Lower lobe of right lung (tissue), 2 donors: ENCODE results near the gene HOXC5. TPM values are rescaled to one million over a fixed set of nuclear protein-coding genes. Genes with fewer than 3 reads are reported as not detected.

Experiments
- ATAC-seq, 2 donors: fragments of 200-7000 bp; cut with Tn5 transposase; one replicate each; pipeline ENCODE4 v1.9.1; 2020 to 2022; ENCODE audit warnings: mild to moderate bottlenecking in 2 of 2, moderate library complexity in 2 of 2
- DNase-seq: peaks from one replicate; pipeline ENCODE4 v3.0.0-alpha.2; 2020
- H3K27ac ChIP-seq: fragments of 200-600 bp; one replicate; pipeline ENCODE4 v1.8.0; 2022
- H3K27me3 ChIP-seq: fragments of 200-600 bp; one replicate; pipeline ENCODE4 v1.8.0; 2022; ENCODE audit warnings: low read depth
- H3K36me3 ChIP-seq: fragments of 200-600 bp; one replicate; pipeline ENCODE4 v1.8.0; 2022; ENCODE audit warnings: mild to moderate bottlenecking
- H3K4me1 ChIP-seq: fragments of 200-600 bp; one replicate; pipeline ENCODE4 v1.8.0; 2022
- H3K4me3 ChIP-seq: fragments of 200-600 bp; one replicate; pipeline ENCODE4 v1.8.0; 2022; ENCODE audit warnings: mild to moderate bottlenecking
- H3K9me3 ChIP-seq: fragments of 200-600 bp; one replicate; pipeline ENCODE4 v1.8.0; 2022
- intact Hi-C: fragments of 100-400 bp; cut with DNase I; formaldehyde crosslinking; loops from one replicate; pipeline ENCODE4 v1.11.0; 2022
- total RNA-seq: library from RNA; stranded (reverse); fragmentation: NEBNext Ultra II Directional; extraction: Animal tissue kit (Norgen Biotek cat#: 25700); gene quantifications from one replicate; pipeline ENCODE4 v1.2.1, GENCODE V29; 2021
- TF ChIP-seq, protein P1 (sequence below): fragments of 200-600 bp; IDR thresholded peaks from one replicate; pipeline ENCODE4 v1.8.0; 2022; ENCODE audit warnings: antibody characterized with exemption, mild to moderate bottlenecking
- donor health status: DM: no; HTN: yes; CAD: no; lungs with severe emphysema.

The HOXC5 gene
- total RNA-seq, 1 donor from 2014 or later = not detected

DNA sequence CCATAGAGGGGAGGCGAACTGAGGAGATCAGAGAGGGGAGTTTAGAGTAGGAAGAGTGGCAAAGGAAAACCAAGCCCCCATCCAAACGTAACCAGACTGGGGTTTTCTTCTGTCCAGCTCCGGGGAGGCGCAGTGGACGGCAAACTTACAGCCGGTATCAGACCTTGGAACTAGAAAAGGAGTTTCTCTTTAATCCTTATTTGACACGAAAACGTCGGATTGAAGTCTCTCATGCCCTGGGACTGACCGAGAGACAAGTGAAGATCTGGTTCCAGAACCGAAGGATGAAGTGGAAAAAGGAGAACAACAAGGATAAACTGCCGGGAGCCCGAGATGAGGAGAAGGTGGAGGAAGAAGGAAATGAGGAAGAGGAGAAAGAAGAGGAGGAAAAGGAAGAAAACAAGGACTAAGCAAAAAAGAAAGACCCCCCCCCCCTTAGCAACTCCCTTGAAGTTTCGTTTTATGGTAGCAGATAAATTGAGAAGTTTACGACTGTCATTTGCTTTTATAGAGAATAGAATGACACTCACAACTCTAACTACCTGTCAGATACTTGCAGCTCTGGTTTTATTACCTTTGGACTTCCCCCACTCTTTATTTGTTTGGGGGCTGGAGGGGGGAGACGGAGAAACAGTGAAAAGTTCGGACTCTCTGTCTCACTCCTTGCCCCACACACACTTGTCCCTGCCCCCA lies 21.7 kb upstream of the HOXC5 start:
- DNase-seq (no peak), ATAC-seq (no peak)
- Histone ChIP-seq H3K4me3 (no peak overlapping the region), H3K27me3 (peaks cover 94% of the 10 kb centered on the region), H3K9me3 (no peaks in the 10 kb centered on the region), H3K4me1 (peaks cover 22% of the 10 kb centered on the region), H3K36me3 (no peaks in the 10 kb centered on the region), H3K27ac (no peak overlapping the region)
- TF ChIP-seq, protein P1, sequence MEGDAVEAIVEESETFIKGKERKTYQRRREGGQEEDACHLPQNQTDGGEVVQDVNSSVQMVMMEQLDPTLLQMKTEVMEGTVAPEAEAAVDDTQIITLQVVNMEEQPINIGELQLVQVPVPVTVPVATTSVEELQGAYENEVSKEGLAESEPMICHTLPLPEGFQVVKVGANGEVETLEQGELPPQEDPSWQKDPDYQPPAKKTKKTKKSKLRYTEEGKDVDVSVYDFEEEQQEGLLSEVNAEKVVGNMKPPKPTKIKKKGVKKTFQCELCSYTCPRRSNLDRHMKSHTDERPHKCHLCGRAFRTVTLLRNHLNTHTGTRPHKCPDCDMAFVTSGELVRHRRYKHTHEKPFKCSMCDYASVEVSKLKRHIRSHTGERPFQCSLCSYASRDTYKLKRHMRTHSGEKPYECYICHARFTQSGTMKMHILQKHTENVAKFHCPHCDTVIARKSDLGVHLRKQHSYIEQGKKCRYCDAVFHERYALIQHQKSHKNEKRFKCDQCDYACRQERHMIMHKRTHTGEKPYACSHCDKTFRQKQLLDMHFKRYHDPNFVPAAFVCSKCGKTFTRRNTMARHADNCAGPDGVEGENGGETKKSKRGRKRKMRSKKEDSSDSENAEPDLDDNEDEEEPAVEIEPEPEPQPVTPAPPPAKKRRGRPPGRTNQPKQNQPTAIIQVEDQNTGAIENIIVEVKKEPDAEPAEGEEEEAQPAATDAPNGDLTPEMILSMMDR = no peak
- intact Hi-C loops = no loop called here

DNA sequence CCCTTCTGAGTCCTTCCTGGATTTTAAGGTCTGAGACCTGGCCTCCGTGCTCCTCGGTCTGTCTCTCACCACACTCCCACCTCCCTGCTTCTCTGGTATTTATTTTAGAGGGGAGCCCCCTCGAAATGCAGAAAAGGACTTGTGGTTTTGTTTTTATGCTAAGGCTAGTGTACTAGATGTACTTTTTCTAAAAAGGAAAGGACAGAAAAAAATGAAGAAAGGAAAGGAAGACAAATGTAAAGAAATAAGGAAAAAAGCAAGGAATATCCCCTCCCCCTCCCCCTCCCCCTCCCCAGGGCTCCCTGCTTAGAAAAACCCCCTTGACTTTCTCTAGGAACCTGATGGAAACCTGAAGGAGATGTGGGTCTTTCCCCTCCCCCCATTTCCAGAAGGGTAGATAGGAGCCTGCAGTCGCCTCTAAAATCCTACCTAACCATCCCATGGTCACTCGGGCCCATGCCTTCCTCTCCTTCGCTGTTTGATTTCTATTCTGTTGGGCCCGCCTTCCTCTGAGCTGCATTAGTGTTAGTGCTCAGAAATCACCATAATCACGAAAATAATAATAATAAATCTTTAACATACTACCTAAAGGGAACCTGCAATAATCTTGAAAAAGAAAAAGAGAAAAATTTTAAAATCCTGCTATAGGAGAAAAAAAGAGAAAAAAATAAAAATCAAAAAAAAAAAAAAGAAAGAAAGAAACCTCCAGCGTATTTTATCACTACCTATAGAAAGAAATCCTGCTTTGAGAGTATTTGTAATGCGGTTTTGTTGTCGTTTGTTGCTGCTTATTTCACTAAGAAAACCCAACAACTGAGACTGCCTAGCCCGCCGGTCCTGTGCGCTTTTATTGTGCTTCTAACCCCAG lies 21.0 kb upstream of the HOXC5 start:
- H3K4me1 ChIP-seq = peaks cover 17% of the 10 kb centered on the region
- TF ChIP-seq, protein P1 = no peak
- no peaks in the 10 kb centered on the region for H3K36me3 ChIP-seq
- DNase-seq (no peak), ATAC-seq (no peak)
- H3K4me3 ChIP-seq = no peak overlapping the region
- intact Hi-C loops = no loop called here
- peaks cover 94% of the 10 kb centered on the region for H3K27me3 ChIP-seq
- no peaks in the 10 kb centered on the region for H3K9me3 ChIP-seq
- H3K27ac ChIP-seq = no peak overlapping the region

- no peak for DNase-seq
- no peak overlapping the region for H3K4me3 ChIP-seq
- H3K27ac ChIP-seq = no peak overlapping the region
- H3K27me3 ChIP-seq = peaks cover 94% of the 10 kb centered on the region
- H3K9me3 ChIP-seq = no peaks in the 10 kb centered on the region
- H3K4me1 ChIP-seq = peaks cover 25% of the 10 kb centered on the region
- no peaks in the 10 kb centered on the region for H3K36me3 ChIP-seq
- intact Hi-C loops = no loop called here
- ATAC-seq = no peak
- TF ChIP-seq, protein P1 = no peak
These were observed 20.0 kb upstream of the HOXC5 start for GRCh38 chr12:54012631-54013409.

- ATAC-seq = no peak
- TF ChIP-seq, protein P1 = no peak
- no peak for DNase-seq
- no peak overlapping the region for H3K27ac ChIP-seq
- H3K27me3 ChIP-seq = peaks cover 99% of the 10 kb centered on the region
- H3K4me1 ChIP-seq = peaks cover 27% of the 10 kb centered on the region
- no peaks in the 10 kb centered on the region for H3K36me3 ChIP-seq
- intact Hi-C loops = no loop called here
- H3K4me3 ChIP-seq = no peak overlapping the region
- H3K9me3 ChIP-seq = no peaks in the 10 kb centered on the region
These were observed 18.4 kb upstream of the HOXC5 start for GRCh38 chr12:54014377-54015017.
